DMS 273 (cell line): ENCODE measurements around the gene TBC1D4.

Experiments
- DNase-seq: peaks from one replicate; lab custom pipeline; 2025; ENCODE audit not compliant: unreplicated experiment; lab: John Stamatoyannopoulos, UW

Gene TBC1D4

GRCh38 chr13:75489502-75490263 lies 7.7 kb upstream of the TBC1D4 start:
- no peak for DNase-seq

GRCh38 chr13:75486146-75487062 lies 4.4 kb upstream of the TBC1D4 start:
- DNase-seq, result no peak

GRCh38 chr13:75485286-75486062 lies 3.5 kb upstream of the TBC1D4 start:
- DNase-seq, result no peak

- DNase-seq, result no peak
Measured at GRCh38 chr13:75482820-75483079, 781 bp upstream of the TBC1D4 start.

- peak; percentile 77 for DNase-seq
Measured at GRCh38 chr13:75481176-75482069, 546 bp downstream of the TBC1D4 start.

GRCh38 chr13:75480671-75481175 lies 1.2 kb downstream of the TBC1D4 start:
- peak; percentile 85 for DNase-seq

- DNase-seq, result peak; percentile 37
Measured at GRCh38 chr13:75479102-75479740, 2.7 kb downstream of the TBC1D4 start.

- no peak for DNase-seq
Measured at GRCh38 chr13:75478659-75479058, 3.3 kb downstream of the TBC1D4 start.

GRCh38 chr13:75474956-75475355 lies 7.0 kb downstream of the TBC1D4 start:
- DNase-seq, result no peak

- DNase-seq, result no peak
Measured at GRCh38 chr13:75473468-75473867, 8.5 kb downstream of the TBC1D4 start.

- DNase-seq, result no peak
Measured at GRCh38 chr13:75470676-75471075, 11.3 kb downstream of the TBC1D4 start.

- DNase-seq, result peak; percentile 7
Measured at GRCh38 chr13:75469047-75469446, 12.9 kb downstream of the TBC1D4 start.

- no peak for DNase-seq
Measured at GRCh38 chr13:75468602-75469001, 13.4 kb downstream of the TBC1D4 start.

GRCh38 chr13:75468098-75468497 lies 13.9 kb downstream of the TBC1D4 start:
- no peak for DNase-seq

- no peak for DNase-seq
Measured at GRCh38 chr13:75467040-75467728, 14.8 kb downstream of the TBC1D4 start.

- DNase-seq, result no peak
Measured at GRCh38 chr13:75465236-75465635, 16.7 kb downstream of the TBC1D4 start.

GRCh38 chr13:75461314-75461713 lies 20.7 kb downstream of the TBC1D4 start:
- no peak for DNase-seq

GRCh38 chr13:75460644-75461043 lies 21.3 kb downstream of the TBC1D4 start:
- DNase-seq, result no peak

- DNase-seq, result peak; percentile 16
Measured at GRCh38 chr13:75458696-75459422, 23.1 kb downstream of the TBC1D4 start.
